Breast epithelium (tissue), 4 donors: ENCODE data around the gene TNK2. TPM values are rescaled to one million over a fixed set of nuclear protein-coding genes. Genes with fewer than 3 reads are reported as not detected.

Source experiments
- DNase-seq, 2 donors: peaks; one replicate each; pipeline ENCODE4 v3.0.0-alpha.2; 2019; ENCODE audit warnings: low spot score in 2 of 2
- H3K27ac ChIP-seq, 2 donors: fragments of 200-600 bp; sonication (generic) in 1 of 2; one replicate each; pipeline ENCODE4 v1.5.1; 2016 to 2019; ENCODE audit warnings: mild to moderate bottlenecking in 1 of 2
- H3K27me3 ChIP-seq, 2 donors: fragments of 200-600 bp; sonication (generic) in 1 of 2; one replicate each; pipeline versions ENCODE4 v1.5.1 to v1.6.0; 2017 to 2019; ENCODE audit warnings: control low read depth in 1 of 2, mild to moderate bottlenecking in 1 of 2
- H3K36me3 ChIP-seq: fragments of 200-600 bp; one replicate; pipeline ENCODE4 v1.5.1; 2019
- H3K4me1 ChIP-seq, 2 donors: fragments of 200-600 bp; sonication (generic); one replicate each; pipeline ENCODE4 v1.5.1; 2016 to 2019; ENCODE audit warnings: control low read depth in 1 of 2
- H3K4me3 ChIP-seq, 3 donors: fragments of 200-600 bp; sonication (generic); 1 replicate in 2 of 3; 2 replicates in 1 of 3; pipeline ENCODE4 v1.5.1; 2016 to 2019; ENCODE audit warnings: mild to moderate bottlenecking in 3 of 3, moderate library complexity in 2 of 3
- H3K9me3 ChIP-seq, 2 donors: fragments of 200-600 bp; sonication (generic) in 1 of 2; one replicate each; pipeline ENCODE4 v1.5.1; 2016 to 2019; ENCODE audit warnings: control low read depth in 1 of 2
- POLR2A ChIP-seq: fragments of 450-650 bp; IDR thresholded peaks from one replicate; pipeline ENCODE4 v1.6.1; 2016; ENCODE audit warnings: antibody characterized with exemption, mild to moderate bottlenecking, moderate library complexity
- POLR2AphosphoS5 ChIP-seq, 3 donors: sonication (generic); formaldehyde crosslinking; IDR thresholded peaks; one replicate each; pipeline ENCODE4 v1.6.1; 2017; ENCODE audit warnings: antibody characterized with exemption in 3 of 3
- intact Hi-C: fragments of 100-400 bp; cut with DNase I; formaldehyde crosslinking; loops from one replicate; pipeline ENCODE4 v1.15.1; 2023; ENCODE audit warnings: low total_unique reads
- total RNA-seq, 3 donors: library from RNA; depleted of rRNA; stranded (reverse); fragments of >200 nt; gene quantifications; one replicate each; pipeline ENCODE4 v1.1.0, GENCODE V29; 2016
- TF ChIP-seq, protein P1 (sequence below), 3 donors: fragments of 450-650 bp; IDR thresholded peaks; one replicate each; pipeline ENCODE4 v1.5.1; 2016 to 2017; ENCODE audit warnings: antibody characterized with exemption in 3 of 3, mild to moderate bottlenecking in 3 of 3, moderate library complexity in 3 of 3

The TNK2 gene
- total RNA-seq, 3 donors from 2014 or later = 13.1 to 28.7 (median 24.9) TPM

DNA sequence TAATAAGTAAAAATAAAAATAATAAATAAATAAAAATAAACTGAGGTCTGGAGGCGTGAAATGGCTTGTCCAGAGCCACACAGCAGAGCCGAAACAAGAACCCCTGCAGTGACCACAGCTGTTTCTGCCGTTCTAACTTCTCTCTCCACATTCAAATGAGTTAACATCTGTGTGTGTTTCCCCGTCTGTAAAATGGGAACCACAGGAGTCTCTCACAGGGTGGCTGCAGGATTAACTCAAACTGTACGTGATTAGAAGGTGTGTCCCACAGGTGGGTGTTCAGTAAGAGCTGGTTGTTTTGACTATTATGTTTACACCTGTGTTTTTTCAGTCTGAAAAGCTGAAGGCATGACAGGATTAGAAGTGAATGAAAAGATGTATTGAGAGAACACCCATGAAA is 69.6 kb downstream of the TNK2 start:
- Histone ChIP-seq H3K27me3 (no peaks in the 10 kb centered on the region), H3K27ac (no peak overlapping the region), H3K36me3 (no peaks in the 10 kb centered on the region), H3K4me3 (no peak overlapping the region), H3K4me1 (no peaks in the 10 kb centered on the region), H3K9me3 (no peaks in the 10 kb centered on the region)
- DNase-seq = no peak
- no peak for TF ChIP-seq POLR2AphosphoS5 (IDR thresholded peaks at IDR 0.05)
- no peak for TF ChIP-seq POLR2A
- TF ChIP-seq, protein P1, sequence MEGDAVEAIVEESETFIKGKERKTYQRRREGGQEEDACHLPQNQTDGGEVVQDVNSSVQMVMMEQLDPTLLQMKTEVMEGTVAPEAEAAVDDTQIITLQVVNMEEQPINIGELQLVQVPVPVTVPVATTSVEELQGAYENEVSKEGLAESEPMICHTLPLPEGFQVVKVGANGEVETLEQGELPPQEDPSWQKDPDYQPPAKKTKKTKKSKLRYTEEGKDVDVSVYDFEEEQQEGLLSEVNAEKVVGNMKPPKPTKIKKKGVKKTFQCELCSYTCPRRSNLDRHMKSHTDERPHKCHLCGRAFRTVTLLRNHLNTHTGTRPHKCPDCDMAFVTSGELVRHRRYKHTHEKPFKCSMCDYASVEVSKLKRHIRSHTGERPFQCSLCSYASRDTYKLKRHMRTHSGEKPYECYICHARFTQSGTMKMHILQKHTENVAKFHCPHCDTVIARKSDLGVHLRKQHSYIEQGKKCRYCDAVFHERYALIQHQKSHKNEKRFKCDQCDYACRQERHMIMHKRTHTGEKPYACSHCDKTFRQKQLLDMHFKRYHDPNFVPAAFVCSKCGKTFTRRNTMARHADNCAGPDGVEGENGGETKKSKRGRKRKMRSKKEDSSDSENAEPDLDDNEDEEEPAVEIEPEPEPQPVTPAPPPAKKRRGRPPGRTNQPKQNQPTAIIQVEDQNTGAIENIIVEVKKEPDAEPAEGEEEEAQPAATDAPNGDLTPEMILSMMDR (IDR thresholded peaks at IDR 0.05) = no peak
- intact Hi-C loops = no loop called here

DNA sequence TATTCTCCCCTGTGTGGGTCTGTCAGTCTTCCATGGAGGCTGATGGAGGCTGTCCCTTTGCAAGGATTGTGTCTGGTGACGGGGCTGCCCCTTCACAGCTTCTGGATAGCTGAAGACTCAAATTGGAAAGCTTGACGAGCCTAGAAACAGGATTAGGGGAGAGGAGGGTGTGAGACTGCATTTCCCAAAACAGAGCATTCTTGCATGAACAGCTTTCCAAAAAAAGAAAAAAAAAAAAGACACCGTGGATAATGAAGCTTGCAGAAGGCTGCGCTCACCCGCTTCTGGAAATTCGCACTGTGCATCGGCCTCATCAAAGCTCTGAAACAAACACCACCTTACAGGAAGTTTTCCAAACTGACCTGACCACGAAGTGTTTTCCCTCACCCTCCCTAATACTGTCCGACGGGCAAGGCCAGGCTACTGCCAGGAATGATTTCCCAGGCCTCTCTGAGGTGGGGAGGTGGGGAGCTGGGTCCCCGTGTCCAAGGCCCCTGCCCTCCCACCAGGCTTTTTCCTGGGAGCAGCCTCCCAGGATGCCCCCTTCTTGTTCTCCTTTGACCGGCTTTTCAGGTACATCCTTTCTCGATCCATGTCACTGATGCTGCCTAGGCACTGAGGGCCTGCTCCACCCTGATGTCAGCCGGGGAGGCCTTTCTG is 71.7 kb downstream of the TNK2 start:
- no peak overlapping the region for H3K27ac ChIP-seq
- no peak for TF ChIP-seq POLR2A
- TF ChIP-seq, protein P1 (IDR thresholded peaks at IDR 0.05) = no peak
- no peak for TF ChIP-seq POLR2AphosphoS5 (IDR thresholded peaks at IDR 0.05)
- H3K9me3 ChIP-seq = no peaks in the 10 kb centered on the region
- no peaks in the 10 kb centered on the region for H3K36me3 ChIP-seq
- no peaks in the 10 kb centered on the region for H3K27me3 ChIP-seq
- H3K4me3 ChIP-seq = no peak overlapping the region
- no peaks in the 10 kb centered on the region for H3K4me1 ChIP-seq
- no peak for DNase-seq
- intact Hi-C loops = no loop called here

DNA sequence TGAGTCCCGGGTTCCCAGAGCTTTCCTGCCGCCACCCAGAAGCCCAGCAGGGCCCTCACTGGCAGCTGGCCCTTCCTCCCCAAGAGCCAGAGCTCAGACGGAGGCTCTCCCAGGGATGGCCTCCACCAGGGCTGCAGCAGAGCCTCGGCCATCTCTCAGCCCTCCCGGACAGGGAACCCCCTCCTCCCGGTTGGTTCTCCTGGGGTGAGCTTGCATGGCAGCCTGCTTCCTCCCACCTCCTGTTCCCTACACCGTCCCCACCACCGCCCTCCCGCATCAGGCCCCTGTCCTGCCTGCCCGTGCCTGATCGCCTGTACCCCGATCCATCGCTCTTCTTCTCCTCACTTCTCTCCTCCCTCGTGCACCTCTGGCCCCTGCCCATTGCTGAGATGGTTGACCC is 72.6 kb downstream of the TNK2 start:
- intact Hi-C loops = no loop called here
- Histone ChIP-seq H3K36me3 (no peaks in the 10 kb centered on the region), H3K4me1 (no peaks in the 10 kb centered on the region), H3K27ac (no peak overlapping the region), H3K4me3 (no peak overlapping the region), H3K9me3 (no peaks in the 10 kb centered on the region), H3K27me3 (no peaks in the 10 kb centered on the region)
- TF ChIP-seq POLR2A (no peak), POLR2AphosphoS5 (IDR thresholded peaks at IDR 0.05) (no peak)
- TF ChIP-seq, protein P1 (IDR thresholded peaks at IDR 0.05) = no peak
- DNase-seq = no peak

DNA sequence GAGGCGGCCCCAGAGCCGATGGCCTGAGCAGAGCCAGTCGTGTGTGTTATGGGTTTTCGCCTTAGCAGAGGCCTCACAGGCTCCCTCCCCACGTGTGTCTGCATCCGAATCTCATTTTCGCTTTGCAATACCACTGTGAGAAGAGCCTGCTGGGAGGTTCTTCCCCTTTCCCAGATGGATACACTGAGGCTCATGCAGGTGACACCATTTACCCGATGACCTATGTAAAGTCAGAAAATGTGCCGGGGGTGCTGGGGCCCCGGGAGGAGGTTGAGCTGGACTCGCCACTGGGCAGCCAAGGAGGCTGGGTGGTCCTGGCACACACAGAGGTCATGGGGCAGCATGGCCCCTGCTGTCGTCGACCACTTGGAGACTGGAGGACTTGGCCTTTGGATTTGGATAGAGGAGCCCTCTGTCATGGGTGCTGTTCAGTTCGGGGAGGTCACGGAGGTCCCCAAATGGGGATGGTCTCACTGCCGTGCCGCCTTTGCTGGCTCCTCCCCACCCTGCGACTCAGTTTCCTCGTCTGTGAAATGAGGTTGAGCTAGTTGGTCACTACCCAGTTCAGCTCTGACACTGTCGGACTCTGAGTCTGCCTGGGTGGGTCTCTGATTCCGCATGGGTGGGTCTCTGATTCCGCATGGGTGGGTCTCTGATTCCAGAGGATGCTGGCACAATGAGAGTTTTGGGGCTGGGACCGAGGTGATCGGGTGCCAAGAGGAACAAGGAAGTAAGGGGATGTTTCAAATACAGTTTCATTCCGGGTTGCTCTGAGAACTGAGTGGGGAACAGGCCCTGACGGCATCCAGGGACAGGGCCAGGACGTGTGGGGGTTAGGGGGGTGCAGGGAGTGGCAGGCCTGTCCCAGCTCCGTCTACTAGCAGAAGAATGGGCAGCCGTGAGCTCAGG is 73.4 kb downstream of the TNK2 start:
- Histone ChIP-seq H3K27ac (no peak overlapping the region), H3K4me3 (no peak overlapping the region), H3K9me3 (no peaks in the 10 kb centered on the region), H3K36me3 (no peaks in the 10 kb centered on the region), H3K27me3 (no peaks in the 10 kb centered on the region), H3K4me1 (no peaks in the 10 kb centered on the region)
- TF ChIP-seq POLR2A (no peak), POLR2AphosphoS5 (IDR thresholded peaks at IDR 0.05) (no peak)
- TF ChIP-seq, protein P1 (IDR thresholded peaks at IDR 0.05) = no peak
- intact Hi-C loops = no loop called here
- no peak for DNase-seq

DNA sequence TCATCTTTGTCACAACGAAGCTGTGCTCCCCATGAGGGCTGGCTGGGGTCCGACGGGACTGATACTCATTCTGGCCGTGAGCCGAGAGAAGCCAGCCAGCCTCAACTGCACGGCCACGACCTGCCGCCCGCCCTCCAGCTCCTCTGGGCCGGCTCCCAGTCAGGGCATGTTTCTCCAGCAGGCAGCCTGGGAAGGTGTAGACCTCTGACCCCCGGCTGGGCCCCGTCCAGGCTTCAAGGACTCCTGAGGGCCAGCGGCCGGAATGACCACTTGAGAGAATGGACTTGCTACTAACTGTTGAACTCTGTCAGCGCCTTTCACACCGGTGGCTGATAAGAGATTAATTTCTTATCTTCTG is 78.5 kb downstream of the TNK2 start:
- intact Hi-C loops = loop anchor here (1.0 to 5.0 kb wide), 2 partner anchors 40 to 138 kb away; no protein-coding TSS in a partner anchor

More for the DNA sequence above, 78.5 kb downstream of the TNK2 start:
- no peaks in the 10 kb centered on the region for H3K27me3 ChIP-seq
- no peaks in the 10 kb centered on the region for H3K9me3 ChIP-seq
- no peaks in the 10 kb centered on the region for H3K36me3 ChIP-seq
- no peak overlapping the region for H3K27ac ChIP-seq
- no peaks in the 10 kb centered on the region for H3K4me1 ChIP-seq
- no peak overlapping the region for H3K4me3 ChIP-seq
- no peak for DNase-seq
- TF ChIP-seq, protein P1 (IDR thresholded peaks at IDR 0.05) = no peak
- TF ChIP-seq POLR2AphosphoS5 (IDR thresholded peaks at IDR 0.05) (no peak), POLR2A (no peak)
